Fibroblast of lung (primary cell): ENCODE results near the gene DGKZ. TPM values are rescaled to one million over a fixed set of nuclear protein-coding genes. Genes with fewer than 3 reads are reported as not detected.

ENCODE experiments used
- DNase-seq, 2 donors: peaks; one replicate each; pipeline versions ENCODE4 v3.0.0 to v3.0.0-alpha.2; 2010; ENCODE audit warnings: low read depth in 2 of 2
- H2AFZ ChIP-seq: 2 replicates; pipeline ENCODE4 v1.5.1; 2012; ENCODE audit warnings: low read length, control low read depth, inconsistent platforms
- H3K27ac ChIP-seq: 2 replicates; pipeline ENCODE4 v1.5.1; 2011; ENCODE audit warnings: low read length, control low read depth; ENCODE audit not compliant: insufficient read depth
- H3K27me3 ChIP-seq: 2 replicates; pipeline ENCODE4 v1.5.1; 2011; ENCODE audit warnings: mild to moderate bottlenecking, low read length; ENCODE audit not compliant: control insufficient read depth, insufficient read depth
- H3K36me3 ChIP-seq: 2 replicates; pipeline ENCODE4 v1.5.1; 2011; ENCODE audit warnings: low read length; ENCODE audit not compliant: control insufficient read depth, insufficient read depth
- H3K4me1 ChIP-seq: 2 replicates; pipeline ENCODE4 v1.5.1; 2011; ENCODE audit warnings: low read length; ENCODE audit not compliant: control insufficient read depth, insufficient read depth; ENCODE audit errors: extremely low read depth
- H3K4me2 ChIP-seq: 2 replicates; pipeline ENCODE4 v1.5.1; 2011; ENCODE audit warnings: low read length, control low read depth; ENCODE audit not compliant: insufficient read depth; ENCODE audit errors: extremely low read depth
- H3K4me3 ChIP-seq, 4 experiments: fragments of 200-600 bp in 1 of 4; sonication (generic) in 1 of 4; replicated peaks in 1 of 4; 2 replicates each; pipeline ENCODE4 v1.5.1; 2011 to 2016; ENCODE audit warnings: low read length in 4 of 4, low read depth in 3 of 4, mild to moderate bottlenecking in 3 of 4, control low read depth in 2 of 4, inconsistent platforms in 1 of 4, mixed read lengths in 1 of 4; ENCODE audit not compliant: insufficient read depth in 1 of 4; ENCODE audit errors: control extremely low read depth in 1 of 4
- H3K79me2 ChIP-seq: 2 replicates; pipeline ENCODE4 v1.5.1; 2012; ENCODE audit warnings: mild to moderate bottlenecking, low read length, inconsistent platforms; ENCODE audit not compliant: control insufficient read depth, insufficient read depth
- H3K9ac ChIP-seq: 2 replicates; pipeline ENCODE4 v1.5.1; 2011; ENCODE audit warnings: mild to moderate bottlenecking, low read length, control low read depth; ENCODE audit not compliant: insufficient read depth
- H3K9me3 ChIP-seq: 2 replicates; pipeline ENCODE4 v1.5.1; 2012; ENCODE audit warnings: low read depth, low read length; ENCODE audit not compliant: control insufficient read depth, insufficient read depth
- H4K20me1 ChIP-seq: 2 replicates; pipeline ENCODE4 v1.5.1; 2011; ENCODE audit warnings: low read length; ENCODE audit not compliant: control insufficient read depth, insufficient read depth; ENCODE audit errors: extremely low read depth
- EZH2 ChIP-seq: IDR thresholded peaks from 2 replicates; pipeline ENCODE4 v1.5.1; 2012; ENCODE audit warnings: low read length, control low read depth, mild to moderate bottlenecking; ENCODE audit errors: missing control alignments
- polyA plus RNA-seq, 2 donors: library from polyadenylated mRNA; depleted of rRNA in 1 of 2; stranded (reverse) in 1 of 2; unstranded in 1 of 2; fragments of >200 nt; gene quantifications; 2 replicates each; pipeline ENCODE4 v1.2.1, GENCODE V29; 2011 to 2012; ENCODE audit warnings: missing spikeins in 1 of 2
- total RNA-seq: library from RNA; depleted of rRNA; stranded (reverse); fragments of >200 nt; gene quantifications from 2 replicates; pipeline ENCODE4 v1.2.1, GENCODE V29; 2014
- TF ChIP-seq, protein P1 (sequence below), 2 donors: IDR thresholded peaks in 1 of 2; conservative IDR thresholded peaks in 1 of 2; 1 replicate in 1 of 2; 2 replicates in 1 of 2; pipeline ENCODE4 v1.5.1; 2011 to 2012; ENCODE audit warnings: low read length in 2 of 2, control low read depth in 1 of 2, inconsistent platforms in 1 of 2, low read depth in 1 of 2, mild to moderate bottlenecking in 1 of 2

The DGKZ gene
- total and polyA plus RNA-seq, 2 donors (not counting 1 experiment from before 2014, with no cell fraction given) = 16.4 to 35.5 TPM

DNA sequence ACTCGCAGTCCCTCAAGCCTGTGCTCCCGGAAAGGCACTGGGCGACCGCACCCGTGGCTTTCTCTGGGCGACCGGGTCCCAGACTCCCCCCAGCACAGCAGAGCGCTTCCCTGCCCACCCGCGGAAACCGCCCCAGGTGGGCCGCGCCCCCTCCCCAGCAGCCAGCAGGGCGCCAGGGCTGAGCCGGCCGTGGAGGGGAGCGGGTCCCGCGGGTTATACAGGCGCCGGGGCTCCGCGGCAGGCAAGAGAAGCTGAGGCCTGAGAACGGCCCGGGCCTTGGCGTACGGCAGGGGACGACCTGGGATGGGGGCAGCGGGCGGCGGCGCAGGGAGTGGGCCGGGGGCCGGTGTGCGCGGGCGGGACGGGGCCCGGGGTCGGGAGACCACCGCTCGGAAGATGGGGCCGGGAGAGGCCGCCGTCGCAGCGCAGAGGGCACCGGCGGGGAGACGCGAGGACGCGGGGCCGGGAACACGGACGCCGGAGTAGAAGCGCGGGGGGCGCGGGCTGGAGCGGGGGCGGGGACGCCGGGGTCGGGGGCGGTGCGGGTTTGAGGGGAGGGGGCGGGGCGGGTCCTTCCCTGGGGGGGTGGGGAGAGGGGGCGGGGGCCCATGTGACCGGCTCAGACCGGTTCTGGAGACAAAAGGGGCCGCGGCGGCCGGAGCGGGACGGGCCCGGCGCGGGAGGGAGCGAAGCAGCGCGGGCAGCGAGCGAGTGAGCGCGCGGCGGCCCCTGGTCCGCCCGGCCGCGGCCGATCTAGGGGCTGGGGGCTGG, 34.0 kb downstream of the DGKZ start, which contains the start of gene MDK:
MDK (plus strand) TSS at position 622 of the 771 bp plus-strand sequence. CDS start 389 bp downstream, outside the sequence.
- Histone ChIP-seq H3K36me3 (peaks cover 5% of the 10 kb centered on the region), H2AFZ (peak within 1 kb of the TSS; percentile 29), H4K20me1 (no peaks in the 10 kb centered on the region), H3K27me3 (no peaks in the 10 kb centered on the region), H3K4me3 (peak within 1 kb of the TSS; percentile 53 to 59 (median 56)), H3K27ac (peak within 1 kb of the TSS; percentile 62), H3K79me2 (no peaks in the 10 kb centered on the region), H3K4me1 (peaks cover 10% of the 10 kb centered on the region), H3K4me2 (peak within 1 kb of the TSS; percentile 87), H3K9ac (peak within 1 kb of the TSS; percentile 57), H3K9me3 (no peaks in the 10 kb centered on the region)
- no peak for TF ChIP-seq EZH2
- TF ChIP-seq, protein P1, sequence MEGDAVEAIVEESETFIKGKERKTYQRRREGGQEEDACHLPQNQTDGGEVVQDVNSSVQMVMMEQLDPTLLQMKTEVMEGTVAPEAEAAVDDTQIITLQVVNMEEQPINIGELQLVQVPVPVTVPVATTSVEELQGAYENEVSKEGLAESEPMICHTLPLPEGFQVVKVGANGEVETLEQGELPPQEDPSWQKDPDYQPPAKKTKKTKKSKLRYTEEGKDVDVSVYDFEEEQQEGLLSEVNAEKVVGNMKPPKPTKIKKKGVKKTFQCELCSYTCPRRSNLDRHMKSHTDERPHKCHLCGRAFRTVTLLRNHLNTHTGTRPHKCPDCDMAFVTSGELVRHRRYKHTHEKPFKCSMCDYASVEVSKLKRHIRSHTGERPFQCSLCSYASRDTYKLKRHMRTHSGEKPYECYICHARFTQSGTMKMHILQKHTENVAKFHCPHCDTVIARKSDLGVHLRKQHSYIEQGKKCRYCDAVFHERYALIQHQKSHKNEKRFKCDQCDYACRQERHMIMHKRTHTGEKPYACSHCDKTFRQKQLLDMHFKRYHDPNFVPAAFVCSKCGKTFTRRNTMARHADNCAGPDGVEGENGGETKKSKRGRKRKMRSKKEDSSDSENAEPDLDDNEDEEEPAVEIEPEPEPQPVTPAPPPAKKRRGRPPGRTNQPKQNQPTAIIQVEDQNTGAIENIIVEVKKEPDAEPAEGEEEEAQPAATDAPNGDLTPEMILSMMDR (conservative IDR thresholded peaks at IDR 0.05 in 1 of 2, IDR thresholded peaks at IDR 0.05 in 1 of 2; ENCODE audit: low read depth in 1 of 2, low read length in 2 of 2) = no peak
- no peak for DNase-seq

DNA sequence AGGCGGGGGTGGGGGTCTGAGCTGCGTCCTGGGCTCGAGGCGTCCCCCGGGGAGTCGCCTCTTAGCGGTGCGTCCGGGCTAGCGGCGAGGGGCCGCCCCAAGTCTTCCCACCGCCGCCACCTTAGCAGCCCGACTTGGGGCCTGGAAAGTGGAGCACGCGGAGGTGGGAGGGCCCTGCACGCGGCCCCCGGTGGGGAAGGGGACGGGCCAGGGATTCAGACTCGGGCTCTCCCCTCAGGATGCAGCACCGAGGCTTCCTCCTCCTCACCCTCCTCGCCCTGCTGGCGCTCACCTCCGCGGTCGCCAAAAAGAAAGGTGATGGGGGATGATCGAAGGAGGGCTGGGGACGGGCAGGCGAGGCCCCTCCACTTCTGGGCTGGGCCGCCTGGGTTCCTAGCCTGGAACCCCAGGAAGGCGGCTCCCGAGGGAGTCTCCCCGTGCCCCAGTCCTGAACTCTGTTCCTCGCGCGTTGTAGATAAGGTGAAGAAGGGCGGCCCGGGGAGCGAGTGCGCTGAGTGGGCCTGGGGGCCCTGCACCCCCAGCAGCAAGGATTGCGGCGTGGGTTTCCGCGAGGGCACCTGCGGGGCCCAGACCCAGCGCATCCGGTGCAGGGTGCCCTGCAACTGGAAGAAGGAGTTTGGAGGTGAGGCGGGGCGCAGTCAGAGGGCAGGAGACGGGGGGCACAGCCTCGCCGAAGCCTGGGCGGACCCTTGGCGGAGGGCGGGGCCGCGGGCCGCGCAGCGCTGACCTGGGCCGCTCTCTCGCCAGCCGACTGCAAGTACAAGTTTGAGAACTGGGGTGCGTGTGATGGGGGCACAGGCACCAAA, 34.8 kb downstream of the DGKZ start:
- Histone ChIP-seq H3K79me2 (no peaks in the 10 kb centered on the region), H3K4me1 (peaks cover 10% of the 10 kb centered on the region), H3K9me3 (no peaks in the 10 kb centered on the region), H4K20me1 (peaks cover 1% of the 10 kb centered on the region), H3K36me3 (no peaks in the 10 kb centered on the region), H3K4me2 (peak overlapping the region; percentile 87), H3K4me3 (peak overlapping the region; percentile 53 to 59 (median 56)), H2AFZ (peak overlapping the region; percentile 26), H3K27ac (no peak overlapping the region), H3K9ac (peak overlapping the region; percentile 42), H3K27me3 (no peaks in the 10 kb centered on the region)
- peak in 1 of 2 donors; percentile 42 for DNase-seq
- TF ChIP-seq EZH2 = no peak
- TF ChIP-seq, protein P1 (conservative IDR thresholded peaks at IDR 0.05 in 1 of 2, IDR thresholded peaks at IDR 0.05 in 1 of 2; ENCODE audit: low read depth in 1 of 2, low read length in 2 of 2) = no peak
